Measurements from ENCODE around the gene ADARB1.

The ADARB1 gene

DNA sequence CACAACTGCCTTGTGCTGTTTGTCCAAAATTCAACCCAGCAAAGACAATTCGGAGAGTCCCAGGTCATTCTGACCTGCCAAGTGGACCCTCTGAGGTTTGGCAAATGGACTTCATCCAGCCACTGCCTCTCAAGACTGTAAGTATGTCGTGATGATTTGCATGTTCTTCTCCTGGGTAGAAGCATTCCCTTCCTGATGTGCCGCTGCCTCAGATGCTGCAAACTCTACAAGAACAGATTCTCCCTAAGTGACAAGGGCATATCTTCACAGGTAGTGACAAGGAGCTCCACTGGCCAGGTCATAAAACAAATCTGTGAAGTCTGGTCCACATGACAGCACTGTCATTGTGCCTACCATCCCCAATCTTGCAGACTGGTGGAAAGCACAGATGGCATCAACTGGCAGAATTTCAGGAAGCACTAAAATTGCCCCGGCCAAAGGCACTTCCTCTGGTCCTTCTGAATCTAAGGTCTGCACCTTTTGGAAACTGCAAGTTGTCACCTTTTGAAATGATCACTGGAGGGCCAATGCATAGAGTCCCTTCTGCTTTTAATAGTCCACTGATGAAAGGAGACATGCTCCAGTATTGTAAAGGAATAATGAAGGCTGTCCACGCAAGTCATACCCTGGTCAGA, 185.9 kb downstream of the ADARB1 start:
- Histone ChIP-seq H3K9me3 (ENCODE audit: insufficient read depth, low read length) (no peaks in the 10 kb centered on the region), H3K4me1 (ENCODE audit: insufficient read depth, insufficient read length) (peaks cover 25% of the 10 kb centered on the region), H3K27me3 (ENCODE audit: insufficient read depth, insufficient read length) (no peaks in the 10 kb centered on the region), H3K9ac (ENCODE audit: insufficient read length, low read depth) (no peak overlapping the region), H3K4me3 (ENCODE audit: insufficient read length, low read depth) (no peak overlapping the region), H3K36me3 (ENCODE audit: insufficient read depth, insufficient read length, low read length) (peaks cover 37% of the 10 kb centered on the region)
- TF ChIP-seq YY1 (IDR thresholded peaks at IDR 0.05; ENCODE audit: insufficient read depth, insufficient read length) (no peak), ZNF274 (IDR thresholded peaks at IDR 0.05; ENCODE audit: low read depth, low read length) (no peak), SUZ12 (IDR thresholded peaks at IDR 0.05; ENCODE audit: extremely low read depth, insufficient read depth, insufficient read length) (no peak)
- no peak for DNase-seq (ENCODE audit: low read depth, low spot score)

DNA sequence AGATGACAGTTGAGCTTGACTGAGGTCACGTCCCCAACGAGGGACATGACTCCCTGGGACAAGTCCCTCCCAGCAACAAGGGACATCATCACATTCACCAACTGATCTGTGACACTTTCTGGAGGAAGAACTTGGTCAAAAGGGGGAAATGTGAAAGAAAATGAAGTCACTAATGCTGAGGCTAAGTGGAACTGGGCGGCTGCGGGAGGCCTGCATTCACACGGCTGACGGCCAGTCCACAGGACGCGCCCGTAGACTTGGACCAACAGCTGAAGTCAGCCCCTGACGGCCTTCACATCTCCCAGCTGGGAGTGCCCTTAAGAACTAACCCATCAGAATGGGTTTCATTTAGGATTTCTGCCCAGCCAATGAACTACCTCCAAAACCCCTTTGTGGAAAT, 186.7 kb downstream of the ADARB1 start:
- H3K36me3 ChIP-seq (ENCODE audit: insufficient read depth, insufficient read length, low read length), result peaks cover 45% of the 10 kb centered on the region
- DNase-seq (ENCODE audit: low read depth, low spot score), result no peak
- no peak overlapping the region for H3K4me3 ChIP-seq (ENCODE audit: insufficient read length, low read depth)
- no peaks in the 10 kb centered on the region for H3K9me3 ChIP-seq (ENCODE audit: insufficient read depth, low read length)
- H3K9ac ChIP-seq (ENCODE audit: insufficient read length, low read depth), result no peak overlapping the region
- H3K27me3 ChIP-seq (ENCODE audit: insufficient read depth, insufficient read length), result no peaks in the 10 kb centered on the region
- peaks cover 25% of the 10 kb centered on the region for H3K4me1 ChIP-seq (ENCODE audit: insufficient read depth, insufficient read length)
- no peak for TF ChIP-seq YY1 (IDR thresholded peaks at IDR 0.05; ENCODE audit: insufficient read depth, insufficient read length)
- TF ChIP-seq ZNF274 (IDR thresholded peaks at IDR 0.05; ENCODE audit: low read depth, low read length), result no peak
- TF ChIP-seq SUZ12 (IDR thresholded peaks at IDR 0.05; ENCODE audit: extremely low read depth, insufficient read depth, insufficient read length), result no peak

DNA sequence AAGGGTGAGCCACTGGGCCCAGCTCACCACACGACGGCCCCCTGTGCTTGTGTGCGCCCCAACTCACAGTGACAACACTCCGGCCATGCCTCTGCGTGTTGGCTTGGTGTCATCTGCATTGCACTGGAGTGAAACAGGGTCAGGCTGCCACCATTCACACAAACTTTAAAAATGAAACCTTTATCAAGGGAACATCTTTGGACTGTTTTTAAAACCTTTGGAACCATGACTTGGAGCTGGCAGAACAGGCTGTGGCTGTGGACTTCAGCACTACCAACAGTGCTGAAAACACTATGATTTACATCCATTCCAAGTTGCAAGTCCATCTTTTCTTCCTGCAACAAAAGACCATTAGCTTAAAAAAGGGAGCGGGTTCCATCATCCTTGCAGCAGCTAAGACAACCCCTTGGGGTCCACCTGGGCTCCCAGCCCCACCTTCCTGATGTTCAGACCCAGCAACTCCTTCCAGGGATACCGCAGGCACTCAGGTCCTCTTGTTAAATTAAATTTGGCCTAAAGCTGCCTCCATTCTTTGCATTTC, 187.7 kb downstream of the ADARB1 start:
- Histone ChIP-seq H3K9me3 (ENCODE audit: insufficient read depth, low read length) (no peaks in the 10 kb centered on the region), H3K36me3 (ENCODE audit: insufficient read depth, insufficient read length, low read length) (peaks cover 55% of the 10 kb centered on the region), H3K4me3 (ENCODE audit: insufficient read length, low read depth) (no peak overlapping the region), H3K9ac (ENCODE audit: insufficient read length, low read depth) (no peak overlapping the region), H3K27me3 (ENCODE audit: insufficient read depth, insufficient read length) (no peaks in the 10 kb centered on the region), H3K4me1 (ENCODE audit: insufficient read depth, insufficient read length) (peaks cover 18% of the 10 kb centered on the region)
- TF ChIP-seq SUZ12 (IDR thresholded peaks at IDR 0.05; ENCODE audit: extremely low read depth, insufficient read depth, insufficient read length) (no peak), YY1 (IDR thresholded peaks at IDR 0.05; ENCODE audit: insufficient read depth, insufficient read length) (no peak), ZNF274 (IDR thresholded peaks at IDR 0.05; ENCODE audit: low read depth, low read length) (no peak)
- no peak for DNase-seq (ENCODE audit: low read depth, low spot score)

DNA sequence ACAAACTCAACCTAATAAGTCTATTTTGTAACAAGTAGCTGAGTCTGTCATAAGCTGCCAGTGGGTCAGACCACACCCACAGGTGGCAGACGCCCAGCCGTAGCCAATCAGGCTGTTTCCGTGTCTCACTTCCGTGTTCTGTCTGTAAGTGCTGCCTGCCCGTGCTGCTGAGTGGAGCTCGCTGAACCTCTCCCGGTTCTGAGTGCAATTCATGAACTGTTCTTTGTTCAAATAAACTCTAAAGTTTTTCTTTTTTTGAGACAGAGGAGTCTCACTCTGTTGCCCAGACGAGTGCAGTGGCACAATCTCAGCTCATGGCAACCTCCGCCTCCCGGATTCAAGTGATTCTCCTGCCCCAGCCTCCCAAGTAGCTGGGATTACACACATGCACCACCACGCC, 188.2 kb downstream of the ADARB1 start:
- DNase-seq (ENCODE audit: low read depth, low spot score), result no peak
- Histone ChIP-seq H3K9ac (ENCODE audit: insufficient read length, low read depth) (no peak overlapping the region), H3K9me3 (ENCODE audit: insufficient read depth, low read length) (peaks cover 1% of the 10 kb centered on the region; the same call in 1 of the 2 replicates), H3K36me3 (ENCODE audit: insufficient read depth, insufficient read length, low read length) (peaks cover 60% of the 10 kb centered on the region), H3K27me3 (ENCODE audit: insufficient read depth, insufficient read length) (no peaks in the 10 kb centered on the region), H3K4me1 (ENCODE audit: insufficient read depth, insufficient read length) (peaks cover 13% of the 10 kb centered on the region), H3K4me3 (ENCODE audit: insufficient read length, low read depth) (no peak overlapping the region)
- TF ChIP-seq SUZ12 (IDR thresholded peaks at IDR 0.05; ENCODE audit: extremely low read depth, insufficient read depth, insufficient read length) (no peak), ZNF274 (IDR thresholded peaks at IDR 0.05; ENCODE audit: low read depth, low read length) (no peak), YY1 (IDR thresholded peaks at IDR 0.05; ENCODE audit: insufficient read depth, insufficient read length) (no peak)

DNA sequence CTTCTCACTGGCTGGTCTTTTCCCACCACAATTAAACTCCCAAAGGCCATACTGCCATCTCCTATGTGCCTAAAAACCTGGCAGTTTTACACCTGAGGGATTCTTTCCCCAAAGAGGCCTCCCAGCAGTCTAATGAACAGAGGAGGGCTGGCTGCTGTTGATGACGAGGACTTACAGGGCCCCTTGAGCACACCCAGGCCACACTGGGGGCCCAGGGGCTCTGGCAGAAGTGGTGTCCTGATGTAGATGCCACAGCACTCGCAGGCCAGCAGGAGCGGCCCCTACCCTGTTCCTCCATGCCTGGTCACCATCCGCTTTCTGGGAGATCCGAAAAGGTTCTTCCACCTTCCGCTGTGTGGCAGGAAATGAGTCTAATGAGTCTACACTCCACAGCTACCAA, 189.2 kb downstream of the ADARB1 start:
- no peak for TF ChIP-seq ZNF274 (IDR thresholded peaks at IDR 0.05; ENCODE audit: low read depth, low read length)
- no peak for TF ChIP-seq YY1 (IDR thresholded peaks at IDR 0.05; ENCODE audit: insufficient read depth, insufficient read length)
- TF ChIP-seq SUZ12 (IDR thresholded peaks at IDR 0.05; ENCODE audit: extremely low read depth, insufficient read depth, insufficient read length), result no peak
- no peak for DNase-seq (ENCODE audit: low read depth, low spot score)
- no peak overlapping the region for H3K4me3 ChIP-seq (ENCODE audit: insufficient read length, low read depth)
- H3K27me3 ChIP-seq (ENCODE audit: insufficient read depth, insufficient read length), result no peaks in the 10 kb centered on the region
- H3K4me1 ChIP-seq (ENCODE audit: insufficient read depth, insufficient read length), result peaks cover 5% of the 10 kb centered on the region
- peaks cover 4% of the 10 kb centered on the region; the same call in 1 of the 2 replicates for H3K9me3 ChIP-seq (ENCODE audit: insufficient read depth, low read length)
- H3K9ac ChIP-seq (ENCODE audit: insufficient read length, low read depth), result no peak overlapping the region
- peaks cover 63% of the 10 kb centered on the region for H3K36me3 ChIP-seq (ENCODE audit: insufficient read depth, insufficient read length, low read length)

DNA sequence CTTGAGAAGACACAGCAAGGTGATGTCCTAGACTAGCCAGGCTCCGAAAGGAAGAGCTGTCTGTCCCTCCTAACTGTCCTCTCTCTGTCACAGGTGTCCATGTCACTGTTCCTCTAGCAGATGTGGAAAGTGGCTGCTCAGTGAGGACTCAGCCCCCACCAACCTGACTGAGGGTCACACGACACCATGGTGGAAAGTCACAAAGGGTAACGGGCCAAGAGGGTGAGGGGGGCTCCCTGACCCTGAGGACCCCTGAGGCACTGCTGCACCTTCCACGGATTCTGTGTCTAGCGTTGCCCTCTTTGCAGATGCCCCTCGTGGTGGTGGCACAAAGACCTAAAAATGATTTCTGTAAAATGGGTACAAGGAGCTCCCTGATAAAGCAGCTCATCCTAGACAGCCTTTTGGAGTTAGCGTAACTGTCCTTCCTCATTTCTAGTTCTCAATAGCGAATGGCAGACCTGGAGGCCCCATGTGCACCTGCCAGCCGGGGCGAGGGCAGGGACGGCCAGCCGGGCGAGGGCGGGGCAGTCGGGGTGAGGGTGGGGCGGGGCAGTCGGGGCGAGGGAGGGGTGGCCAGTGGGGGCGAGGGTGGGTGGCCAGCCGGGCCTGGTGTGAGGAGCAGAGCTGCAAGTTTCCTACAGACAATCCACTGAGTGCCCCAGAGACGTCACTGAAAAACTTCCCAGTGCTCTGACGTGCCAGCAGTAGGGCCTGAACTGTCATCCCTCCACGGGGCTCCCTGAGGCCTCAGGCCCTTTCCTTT, 189.9 kb downstream of the ADARB1 start:
- peaks cover 4% of the 10 kb centered on the region; the same call in 1 of the 2 replicates for H3K9me3 ChIP-seq (ENCODE audit: insufficient read depth, low read length)
- H3K36me3 ChIP-seq (ENCODE audit: insufficient read depth, insufficient read length, low read length), result peaks cover 63% of the 10 kb centered on the region
- H3K27me3 ChIP-seq (ENCODE audit: insufficient read depth, insufficient read length), result no peaks in the 10 kb centered on the region
- H3K4me3 ChIP-seq (ENCODE audit: insufficient read length, low read depth), result no peak overlapping the region
- DNase-seq (ENCODE audit: low read depth, low spot score), result no peak
- H3K4me1 ChIP-seq (ENCODE audit: insufficient read depth, insufficient read length), result peaks cover 2% of the 10 kb centered on the region
- no peak overlapping the region for H3K9ac ChIP-seq (ENCODE audit: insufficient read length, low read depth)
- TF ChIP-seq YY1 (IDR thresholded peaks at IDR 0.05; ENCODE audit: insufficient read depth, insufficient read length) (no peak), ZNF274 (IDR thresholded peaks at IDR 0.05; ENCODE audit: low read depth, low read length) (no peak), SUZ12 (IDR thresholded peaks at IDR 0.05; ENCODE audit: extremely low read depth, insufficient read depth, insufficient read length) (no peak)

DNA sequence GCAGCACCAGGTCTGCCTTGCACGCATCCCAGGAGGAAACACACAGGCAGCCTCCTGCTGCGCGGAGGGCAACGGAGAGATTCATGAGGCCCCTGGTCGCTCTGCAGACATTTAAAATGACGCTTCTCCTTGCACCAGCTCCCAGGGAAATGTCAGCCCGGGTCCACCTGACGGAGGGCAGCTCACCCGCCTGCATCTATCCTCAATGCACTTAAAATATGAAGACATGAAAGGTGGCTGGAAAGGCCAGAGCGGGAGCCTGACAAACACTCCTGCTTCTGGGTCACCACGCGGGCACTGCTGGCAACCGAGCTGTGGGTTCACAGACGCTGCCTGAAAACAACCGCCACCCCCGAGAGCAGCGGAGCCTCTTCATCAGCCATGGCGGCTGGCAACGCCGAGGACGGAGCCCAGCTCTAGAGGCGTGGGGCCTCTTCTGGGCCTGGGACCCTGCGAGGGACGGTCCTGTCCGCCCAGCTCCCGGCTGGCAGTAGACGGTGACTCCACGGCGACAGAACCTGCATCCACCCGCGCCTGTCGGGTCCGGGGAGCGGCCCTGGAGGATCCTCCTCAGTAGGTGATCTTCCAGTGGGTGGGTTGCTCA, 190.6 kb downstream of the ADARB1 start:
- no peak overlapping the region for H3K4me3 ChIP-seq (ENCODE audit: insufficient read length, low read depth)
- H3K27me3 ChIP-seq (ENCODE audit: insufficient read depth, insufficient read length), result no peaks in the 10 kb centered on the region
- no peak for DNase-seq (ENCODE audit: low read depth, low spot score)
- no peak for TF ChIP-seq YY1 (IDR thresholded peaks at IDR 0.05; ENCODE audit: insufficient read depth, insufficient read length)
- no peak for TF ChIP-seq ZNF274 (IDR thresholded peaks at IDR 0.05; ENCODE audit: low read depth, low read length)
- TF ChIP-seq SUZ12 (IDR thresholded peaks at IDR 0.05; ENCODE audit: extremely low read depth, insufficient read depth, insufficient read length), result no peak
- H3K9ac ChIP-seq (ENCODE audit: insufficient read length, low read depth), result no peak overlapping the region
- H3K9me3 ChIP-seq (ENCODE audit: insufficient read depth, low read length), result peaks cover 10% of the 10 kb centered on the region
- H3K4me1 ChIP-seq (ENCODE audit: insufficient read depth, insufficient read length), result peaks cover 2% of the 10 kb centered on the region
- peaks cover 69% of the 10 kb centered on the region for H3K36me3 ChIP-seq (ENCODE audit: insufficient read depth, insufficient read length, low read length)

All from NT2/D1 (cell line).